Epithelial cell of esophagus (primary cell): ENCODE measurements around the gene FBXO34.

Experiments used
- DNase-seq: peaks from one replicate; pipeline ENCODE4 v3.0.0; 2010; ENCODE audit warnings: low read depth
- H3K4me3 ChIP-seq: 2 replicates; pipeline ENCODE4 v1.5.1; 2011; ENCODE audit warnings: mild to moderate bottlenecking, low read length, control low read depth
- TF ChIP-seq, protein P1 (sequence below): IDR thresholded peaks from 2 replicates; pipeline ENCODE4 v1.5.1; 2011; ENCODE audit warnings: low read depth, mild to moderate bottlenecking, low read length, control low read depth, inconsistent platforms; ENCODE audit not compliant: insufficient read depth; ENCODE audit errors: missing control alignments

Gene FBXO34

DNA sequence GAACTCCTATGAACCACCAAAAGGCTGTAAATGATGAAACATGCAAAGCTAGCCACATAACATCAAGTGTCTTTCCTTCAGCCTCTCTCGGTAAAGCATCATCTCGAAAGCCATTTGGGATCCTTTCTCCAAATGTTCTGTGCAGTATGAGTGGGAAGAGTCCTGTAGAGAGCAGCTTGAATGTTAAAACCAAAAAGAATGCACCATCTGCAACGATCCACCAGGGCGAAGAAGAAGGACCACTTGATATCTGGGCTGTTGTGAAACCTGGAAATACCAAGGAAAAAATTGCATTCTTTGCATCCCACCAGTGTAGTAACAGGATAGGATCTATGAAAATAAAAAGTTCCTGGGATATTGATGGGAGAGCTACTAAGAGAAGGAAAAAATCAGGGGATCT, 79.2 kb downstream of the FBXO34 start:
- TF ChIP-seq, protein P1, sequence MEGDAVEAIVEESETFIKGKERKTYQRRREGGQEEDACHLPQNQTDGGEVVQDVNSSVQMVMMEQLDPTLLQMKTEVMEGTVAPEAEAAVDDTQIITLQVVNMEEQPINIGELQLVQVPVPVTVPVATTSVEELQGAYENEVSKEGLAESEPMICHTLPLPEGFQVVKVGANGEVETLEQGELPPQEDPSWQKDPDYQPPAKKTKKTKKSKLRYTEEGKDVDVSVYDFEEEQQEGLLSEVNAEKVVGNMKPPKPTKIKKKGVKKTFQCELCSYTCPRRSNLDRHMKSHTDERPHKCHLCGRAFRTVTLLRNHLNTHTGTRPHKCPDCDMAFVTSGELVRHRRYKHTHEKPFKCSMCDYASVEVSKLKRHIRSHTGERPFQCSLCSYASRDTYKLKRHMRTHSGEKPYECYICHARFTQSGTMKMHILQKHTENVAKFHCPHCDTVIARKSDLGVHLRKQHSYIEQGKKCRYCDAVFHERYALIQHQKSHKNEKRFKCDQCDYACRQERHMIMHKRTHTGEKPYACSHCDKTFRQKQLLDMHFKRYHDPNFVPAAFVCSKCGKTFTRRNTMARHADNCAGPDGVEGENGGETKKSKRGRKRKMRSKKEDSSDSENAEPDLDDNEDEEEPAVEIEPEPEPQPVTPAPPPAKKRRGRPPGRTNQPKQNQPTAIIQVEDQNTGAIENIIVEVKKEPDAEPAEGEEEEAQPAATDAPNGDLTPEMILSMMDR: no peak
- no peak for DNase-seq
- no peak overlapping the region for H3K4me3 ChIP-seq

DNA sequence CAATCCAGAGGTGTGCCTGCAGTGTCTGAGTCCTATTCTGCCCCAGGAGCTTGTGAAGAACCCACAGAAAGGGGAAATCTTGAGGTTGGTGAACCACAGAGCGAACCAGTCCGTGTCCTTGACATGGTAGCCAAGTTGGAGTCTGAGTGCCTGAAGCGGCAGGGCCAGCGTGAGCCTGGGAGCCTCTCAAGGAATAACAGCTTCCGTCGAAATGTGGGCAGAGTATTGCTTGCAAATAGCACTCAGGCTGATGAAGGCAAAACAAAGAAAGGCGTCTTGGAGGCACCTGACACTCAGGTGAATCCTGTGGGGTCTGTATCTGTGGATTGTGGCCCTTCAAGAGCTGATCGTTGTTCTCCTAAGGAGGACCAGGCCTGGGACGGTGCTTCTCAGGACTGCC, 79.9 kb downstream of the FBXO34 start:
- TF ChIP-seq, protein P1: no peak
- H3K4me3 ChIP-seq: no peak overlapping the region

DNA sequence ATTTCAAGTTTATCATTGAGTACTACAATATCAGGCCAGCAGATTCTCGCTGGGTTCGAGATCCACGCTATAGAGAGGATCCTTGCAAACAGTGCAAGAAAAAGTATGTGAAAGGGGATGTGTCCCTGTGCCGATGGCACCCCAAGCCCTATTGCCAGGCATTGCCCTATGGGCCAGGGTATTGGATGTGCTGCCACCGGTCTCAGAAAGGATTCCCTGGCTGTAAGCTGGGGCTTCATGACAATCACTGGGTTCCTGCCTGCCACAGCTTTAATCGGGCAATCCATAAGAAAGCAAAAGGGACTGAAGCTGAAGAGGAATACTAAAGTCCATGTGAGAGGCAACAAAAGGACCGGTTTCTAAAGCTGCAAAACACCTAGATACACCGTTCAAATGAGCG, 81.0 kb downstream of the FBXO34 start:
- DNase-seq: no peak
- H3K4me3 ChIP-seq: no peak overlapping the region
- TF ChIP-seq, protein P1: no peak

More for the DNA sequence above, 79.9 kb downstream of the FBXO34 start:
- no peak for DNase-seq

DNA sequence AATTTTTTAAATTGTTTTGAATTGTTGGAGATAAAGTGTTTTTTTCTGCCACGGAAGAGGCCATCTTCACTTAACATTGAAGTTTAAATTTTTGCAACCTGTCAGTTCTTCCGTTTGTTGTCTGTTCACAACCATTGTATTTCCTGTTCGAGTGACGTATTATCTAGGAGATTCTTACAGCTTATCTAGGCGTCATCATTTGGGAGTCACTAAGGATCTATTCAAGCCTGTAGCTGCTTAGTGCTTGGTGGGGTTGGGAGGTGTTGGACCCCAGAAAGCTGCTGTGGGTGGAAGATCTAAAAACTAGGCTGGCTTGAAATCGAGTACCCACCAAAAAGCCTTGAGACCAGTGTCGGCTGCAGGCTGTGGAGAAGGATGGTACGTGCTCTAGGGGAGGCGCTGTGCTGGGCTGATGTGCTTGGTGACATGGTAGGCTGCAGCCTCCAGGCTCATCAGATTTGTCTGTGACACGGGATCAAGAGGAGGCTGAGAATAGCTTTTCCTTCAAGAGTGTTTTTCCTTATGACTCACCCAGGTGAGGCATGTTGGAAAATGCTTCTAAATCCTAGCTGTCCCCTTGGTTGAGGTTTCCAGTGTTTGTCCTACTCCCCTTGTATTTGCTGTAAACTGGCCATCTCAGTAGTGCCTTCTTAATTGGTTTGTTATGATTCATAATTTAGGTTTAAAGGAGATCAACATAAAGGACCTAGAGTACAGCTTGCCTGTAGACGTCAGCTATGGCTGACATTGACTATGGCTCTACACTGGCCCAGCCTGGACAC, 82.7 kb downstream of the FBXO34 start:
- TF ChIP-seq, protein P1: no peak
- peak; percentile 66 for DNase-seq
- H3K4me3 ChIP-seq: no peak overlapping the region

DNA sequence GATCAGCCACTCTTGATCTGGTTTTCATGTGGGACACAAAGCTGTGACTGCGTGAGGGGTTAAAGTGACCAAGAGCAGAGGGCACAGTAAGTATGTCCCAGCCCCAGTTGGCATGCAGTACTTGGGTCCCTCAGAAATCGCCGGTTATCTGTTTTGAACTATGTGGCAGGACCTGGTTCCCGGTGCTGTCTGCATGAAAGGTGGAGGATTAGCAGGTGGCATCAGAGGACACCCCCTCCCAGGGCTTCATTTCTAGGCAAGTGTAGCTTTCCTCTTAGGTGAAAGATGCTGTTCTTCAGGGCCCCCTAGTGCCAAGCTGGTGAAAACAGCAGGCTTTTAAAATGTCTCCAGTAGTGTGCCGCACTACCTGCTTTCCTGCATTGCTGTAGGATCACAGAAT, 83.3 kb downstream of the FBXO34 start:
- TF ChIP-seq, protein P1: peak; percentile 74
- peak; percentile 66 for DNase-seq
- no peak overlapping the region for H3K4me3 ChIP-seq

DNA sequence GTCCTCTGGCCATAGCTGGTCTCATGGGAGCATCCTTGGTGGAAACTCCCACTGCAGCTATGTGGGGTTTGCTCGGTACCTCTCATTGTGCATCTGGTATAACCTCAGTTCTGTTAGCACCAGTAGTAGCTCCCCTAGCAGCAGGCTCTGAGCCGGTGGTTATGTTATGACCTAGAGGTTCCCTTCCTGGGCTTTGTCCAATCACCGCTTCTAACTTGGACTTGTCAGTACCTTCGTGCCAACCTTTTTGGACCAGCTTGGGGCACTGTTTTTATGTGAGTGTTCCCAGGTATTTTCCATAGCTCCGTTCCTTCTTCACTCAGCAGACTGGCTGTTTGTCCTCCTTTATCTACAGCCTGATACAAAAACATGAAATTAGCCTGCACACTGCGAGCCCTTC, 84.7 kb downstream of the FBXO34 start:
- TF ChIP-seq, protein P1: no peak
- no peak for DNase-seq
- H3K4me3 ChIP-seq: no peak overlapping the region

DNA sequence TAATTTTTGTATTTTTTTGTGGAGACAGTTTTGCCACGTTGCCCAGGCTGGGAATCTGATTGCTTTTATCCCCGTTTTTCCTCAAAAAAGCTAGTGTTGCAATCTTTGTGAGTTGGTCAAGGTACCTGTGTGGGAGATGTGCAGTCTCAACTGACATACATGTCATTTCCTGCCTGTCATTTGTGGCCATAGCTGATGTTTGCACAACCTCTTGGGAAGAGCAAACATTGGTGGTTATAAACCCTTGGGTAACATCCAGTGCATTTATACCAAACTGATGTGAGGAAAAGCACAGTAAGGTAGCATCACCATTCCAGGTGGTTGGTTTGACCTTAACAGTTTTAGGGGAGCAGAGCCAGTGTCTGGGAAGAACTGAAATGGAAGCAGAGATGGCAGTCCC, 85.7 kb downstream of the FBXO34 start:
- H3K4me3 ChIP-seq: no peak overlapping the region
- TF ChIP-seq, protein P1: no peak
- DNase-seq: no peak
